H1 (cell line): ENCODE data around the gene SLC37A1. TPM values are rescaled to one million over a fixed set of nuclear protein-coding genes. Genes with fewer than 3 reads are reported as not detected.
A peak's percentile ranks its signal among the peaks of the same experiment; 100 is the strongest.

Source experiments
- CTCF ChIA-PET: fragments of 300-600 bp; sonication (Branson Sonifier 250); formaldehyde crosslinking; loops from one replicate; lab custom pipeline; 2021; ENCODE audit not compliant: partially characterized antibody; lab: Charles Lee
- POLR2A ChIA-PET: fragments of 300-600 bp; sonication (Branson Sonifier 250); formaldehyde crosslinking; loops from one replicate; lab custom pipeline; 2021; ENCODE audit warnings: inconsistent platforms; ENCODE audit not compliant: partially characterized antibody; lab: Charles Lee
- DNase-seq, 2 experiments: peaks; one replicate each; pipeline versions ENCODE4 v3.0.0 to v3.0.0-alpha.2; 2010 to 2022; ENCODE audit warnings: low spot score in 2 of 2, low read depth in 1 of 2, mixed read lengths in 1 of 2
- FAIRE-seq: peaks from 2 replicates; lab custom pipeline; 2011; peaks lifted over from hg19 to GRCh38; lab: Jason Lieb, UNC
- H2AFZ ChIP-seq: 2 replicates; pipeline ENCODE4 v1.8.1; 2012; ENCODE audit warnings: low read length, inconsistent platforms
- H2AK5ac ChIP-seq: 2 replicates; pipeline ENCODE4 v1.6.1; 2013; ENCODE audit warnings: low read depth, low read length
- H2BK120ac ChIP-seq: replicated peaks from 2 replicates; pipeline ENCODE3; 2013; ENCODE audit warnings: low read depth, low read length, inconsistent platforms
- H2BK12ac ChIP-seq: 2 replicates; pipeline ENCODE4 v1.6.1; 2013; ENCODE audit warnings: low read depth, low read length
- H2BK15ac ChIP-seq: 2 replicates; pipeline ENCODE4 v1.6.1; 2013; ENCODE audit warnings: low read length
- H2BK20ac ChIP-seq: 2 replicates; pipeline ENCODE4 v1.6.1; 2013; ENCODE audit warnings: low read length
- H2BK5ac ChIP-seq: 2 replicates; pipeline ENCODE4 v1.6.1; 2013; ENCODE audit warnings: low read depth, low read length
- H3K14ac ChIP-seq: 2 replicates; pipeline ENCODE4 v1.6.1; 2013; ENCODE audit warnings: inconsistent platforms; ENCODE audit not compliant: insufficient read length
- H3K18ac ChIP-seq: 2 replicates; pipeline ENCODE4 v1.6.1; 2013; ENCODE audit warnings: low read length; ENCODE audit errors: extremely low read depth
- H3K23ac ChIP-seq: 2 replicates; pipeline ENCODE4 v1.6.1; 2013; ENCODE audit warnings: inconsistent platforms; ENCODE audit not compliant: insufficient read length
- H3K23me2 ChIP-seq: 2 replicates; pipeline ENCODE4 v1.6.1; 2013; ENCODE audit warnings: low read depth, low read length
- H3K27ac ChIP-seq: 2 replicates; pipeline ENCODE4 v1.6.1; 2011; ENCODE audit warnings: low read depth, low read length, inconsistent platforms
- H3K27me3 ChIP-seq, 4 experiments: replicated peaks in 1 of 4; 1 replicate in 1 of 4; 2 replicates in 3 of 4; pipeline versions ENCODE4 v1.6.1 to v1.8.1; 2011 to 2013; ENCODE audit warnings: low read length in 3 of 4, mild to moderate bottlenecking in 3 of 4, inconsistent platforms in 2 of 4, mixed read lengths in 2 of 4, moderate library complexity in 1 of 4; ENCODE audit not compliant: control insufficient read depth in 3 of 4, insufficient read depth in 3 of 4; ENCODE audit errors: extremely low read depth in 1 of 4
- H3K36me3 ChIP-seq, 4 experiments: 2 replicates each; pipeline versions ENCODE4 v1.6.1 to v1.8.1; 2011 to 2013; ENCODE audit warnings: mild to moderate bottlenecking in 4 of 4, low read length in 3 of 4, moderate library complexity in 2 of 4, control low read depth in 1 of 4, inconsistent platforms in 1 of 4; ENCODE audit not compliant: insufficient read depth in 4 of 4, control insufficient read depth in 2 of 4
- H3K4ac ChIP-seq: replicated peaks from 2 replicates; pipeline ENCODE3; 2013; ENCODE audit warnings: low read length, low read depth, mixed read lengths, inconsistent platforms; ENCODE audit not compliant: insufficient read length
- H3K4me1 ChIP-seq, 4 experiments: replicated peaks in 1 of 4; 1 replicate in 1 of 4; 2 replicates in 3 of 4; pipeline versions ENCODE4 v1.6.1 to v1.8.1; 2011 to 2013; ENCODE audit warnings: low read length in 3 of 4, inconsistent platforms in 2 of 4, mixed read lengths in 1 of 4; ENCODE audit not compliant: insufficient read depth in 4 of 4, control insufficient read depth in 3 of 4
- H3K4me2 ChIP-seq, 2 experiments: 2 replicates each; pipeline versions ENCODE4 v1.6.1 to v1.8.1; 2011 to 2013; ENCODE audit warnings: low read depth in 2 of 2, low read length in 2 of 2, control low read depth in 1 of 2, inconsistent platforms in 1 of 2, mild to moderate bottlenecking in 1 of 2; ENCODE audit not compliant: insufficient read depth in 1 of 2
- H3K4me3 ChIP-seq, 4 experiments: fragments of 200-600, 300-600 bp in 1 of 4; sonication (generic), shearing (Covaris generic), sonication (Bioruptor Twin) in 1 of 4; 2 replicates each; pipeline versions ENCODE4 v1.5.1 to v1.8.1; 2011 to 2016; ENCODE audit warnings: low read length in 4 of 4, low read depth in 3 of 4, control low read depth in 2 of 4, inconsistent platforms in 2 of 4, mild to moderate bottlenecking in 2 of 4, mixed read lengths in 1 of 4, moderate library complexity in 1 of 4; ENCODE audit not compliant: insufficient read depth in 2 of 4; ENCODE audit errors: extremely low read depth in 1 of 4
- H3K56ac ChIP-seq: replicated peaks from 2 replicates; pipeline ENCODE3; 2013; ENCODE audit warnings: low read depth, mild to moderate bottlenecking, mixed read lengths, low read length, inconsistent platforms; ENCODE audit not compliant: insufficient read length
- H3K79me1 ChIP-seq: 2 replicates; pipeline ENCODE4 v1.6.1; 2013; ENCODE audit warnings: low read depth, low read length, control low read depth
- H3K79me2 ChIP-seq, 2 experiments: 2 replicates each; pipeline versions ENCODE4 v1.6.1 to v1.8.1; 2012 to 2013; ENCODE audit warnings: low read length in 2 of 2, mild to moderate bottlenecking in 2 of 2, inconsistent platforms in 1 of 2; ENCODE audit not compliant: insufficient read depth in 2 of 2, control insufficient read depth in 1 of 2
- H3K9ac ChIP-seq, 4 experiments: replicated peaks in 1 of 4; 1 replicate in 1 of 4; 2 replicates in 3 of 4; pipeline versions ENCODE4 v1.6.1 to v1.8.1; 2011 to 2013; ENCODE audit warnings: low read depth in 3 of 4, low read length in 3 of 4, control low read depth in 2 of 4, mild to moderate bottlenecking in 2 of 4, moderate library complexity in 2 of 4, inconsistent platforms in 1 of 4; ENCODE audit errors: extremely low read depth in 1 of 4
- H3K9me3 ChIP-seq, 2 experiments: 2 replicates each; pipeline versions ENCODE4 v1.6.1 to v1.8.1; 2012 to 2013; ENCODE audit warnings: mild to moderate bottlenecking in 2 of 2, moderate library complexity in 2 of 2, control low read depth in 1 of 2, inconsistent platforms in 1 of 2, low read depth in 1 of 2, low read length in 1 of 2, mixed read lengths in 1 of 2; ENCODE audit not compliant: insufficient read depth in 2 of 2
- H4K20me1 ChIP-seq, 2 experiments: replicated peaks in 1 of 2; 2 replicates each; pipeline versions ENCODE3 to v1.8.1; 2011 to 2013; ENCODE audit warnings: inconsistent platforms in 2 of 2, low read length in 2 of 2, mild to moderate bottlenecking in 1 of 2; ENCODE audit not compliant: insufficient read depth in 2 of 2, control insufficient read depth in 1 of 2
- H4K5ac ChIP-seq: 2 replicates; pipeline ENCODE4 v1.6.1; 2013; ENCODE audit warnings: low read length, low read depth, mixed read lengths, inconsistent platforms; ENCODE audit not compliant: insufficient read length
- H4K8ac ChIP-seq: 2 replicates; pipeline ENCODE4 v1.8.0; 2013; ENCODE audit warnings: mild to moderate bottlenecking, moderate library complexity, low read length, inconsistent platforms; ENCODE audit not compliant: insufficient read depth; ENCODE audit errors: extremely low read depth
- H4K91ac ChIP-seq: replicated peaks from 2 replicates; pipeline ENCODE3; 2013; ENCODE audit warnings: low read length, mixed read lengths, inconsistent platforms; ENCODE audit not compliant: insufficient read length
- BRCA1 ChIP-seq: IDR thresholded peaks from 2 replicates; pipeline ENCODE4 v1.6.1; 2012; ENCODE audit warnings: low read depth, low read length, improper control_type of control experiment
- CTCF ChIP-seq, 3 experiments: IDR thresholded peaks; 1 replicate in 2 of 3; 2 replicates in 1 of 3; pipeline versions ENCODE4 v1.5.1 to v1.6.1; 2011; ENCODE audit warnings: low read length in 3 of 3, mild to moderate bottlenecking in 3 of 3, inconsistent platforms in 2 of 3, low read depth in 1 of 3, moderate library complexity in 1 of 3; ENCODE audit not compliant: insufficient read depth in 1 of 3; ENCODE audit errors: control extremely low read depth in 1 of 3
- GTF2F1 ChIP-seq: IDR thresholded peaks from 2 replicates; pipeline ENCODE4 v1.6.1; 2012; ENCODE audit warnings: low read depth, low read length, improper control_type of control experiment, borderline replicate concordance
- RAD21 ChIP-seq, 2 experiments: IDR thresholded peaks in 1 of 2; conservative IDR thresholded peaks in 1 of 2; 2 replicates each; pipeline ENCODE4 v1.6.1; 2011; ENCODE audit warnings: low read depth in 2 of 2, low read length in 2 of 2, improper control_type of control experiment in 1 of 2, inconsistent platforms in 1 of 2, mild to moderate bottlenecking in 1 of 2, moderate library complexity in 1 of 2
- WGBS, 2 experiments: shearing (Covaris generic) in 1 of 2; methylation state at CpG; one replicate each; pipeline versions ENCODE4 v1.1.6 to v1.1.7; 2013 to 2015; ENCODE audit warnings: low lambda C conversion rate in 2 of 2, mixed read lengths in 2 of 2, inconsistent platforms in 1 of 2, low coverage in 1 of 2, missing lambda C conversion rate in 1 of 2; ENCODE audit not compliant: insufficient replicate concordance in 2 of 2, insufficient coverage in 1 of 2, insufficient read length in 1 of 2; ENCODE audit errors: extremely low coverage in 1 of 2, missing lambda C conversion rate in 1 of 2; 5-methylcytosine and 5-hydroxymethylcytosine counted together
- polyA plus RNA-seq, 7 experiments: library from polyadenylated mRNA; depleted of rRNA in 3 of 7; stranded (reverse) in 5 of 7; unstranded in 2 of 7; fragments of >200 nt in 5 of 7; fragments of 200-250 nt in 2 of 7; gene quantifications; 1 replicate in 5 of 7; 2 replicates in 1 of 7; 4 replicates in 1 of 7; pipeline versions ENCODE4 v1.2.1 to v1.2.3, GENCODE V29; 2011 to 2013; ENCODE audit warnings: missing spikeins in 2 of 7, mixed read lengths in 2 of 7
- total RNA-seq: library from RNA; stranded (reverse); fragmentation: NEBNext Ultra II Directional; extraction: Animal tissue kit (Norgen Biotek cat#: 25700); gene quantifications from 2 replicates; pipeline ENCODE4 v1.2.1, GENCODE V29; 2021

SLC37A1 gene
- total and polyA plus RNA-seq, 2 of the 8 experiments (the other 6 are each of a cell fraction or from before 2014, with no cell fraction given) = 15.6 to 30.9 TPM

- Histone ChIP-seq H3K4me1 (peaks cover 0 to 6% (median 5%) of the 10 kb centered on the region in 4 experiments; a peak in 6 of 7 replicates), H3K18ac (no peak overlapping the region), H2AFZ (0 out of 2 replicates have a peak overlapping the region, but pooled peaks have one; percentile 27), H4K5ac (no peak overlapping the region), H2BK12ac (no peak overlapping the region), H3K23me2 (no peaks in the 10 kb centered on the region; the same call in none of the 2 replicates), H3K79me2 (no peaks in the 10 kb centered on the region), H3K23ac (no peak overlapping the region), H3K4ac (no peak overlapping the region), H2BK5ac (no peak overlapping the region), H2BK15ac (no peak overlapping the region), H2BK20ac (no peak overlapping the region), H3K14ac (no peak overlapping the region), H3K36me3 (no peaks in the 10 kb centered on the region), H4K20me1 (no peaks in the 10 kb centered on the region), H2AK5ac (no peak overlapping the region), H3K27me3 (no peaks in the 10 kb centered on the region; a peak in 1 of 7 replicates), H3K4me3 (no peak overlapping the region), H4K8ac (no peak overlapping the region), H3K56ac (no peak overlapping the region), H3K9ac (no peak overlapping the region), H3K27ac (no peak overlapping the region), H3K4me2 (no peak overlapping the region), H3K9me3 (no peaks in the 10 kb centered on the region; a peak in 1 of 4 replicates), H2BK120ac (no peak overlapping the region), H3K79me1 (no peaks in the 10 kb centered on the region), H4K91ac (no peak overlapping the region)
- peak; percentile 28 for FAIRE-seq
- CTCF ChIA-PET = interaction anchor here (0.7 to 2.0 kb wide), 19 partner anchors 11 to 304 kb away, joined by 3 to 19 read pairs (median 4); partner anchors contain the start of gene RSPH1
- TF ChIP-seq GTF2F1 (no peak), CTCF (IDR thresholded peaks at IDR 0.05; ENCODE audit: control extremely low read depth in 1 of 3, insufficient read depth in 1 of 3, low read depth in 1 of 3, low read length in 3 of 3) (peak; percentile 18 to 58 (median 55)), RAD21 (IDR thresholded peaks at IDR 0.05 in 1 of 2, conservative IDR thresholded peaks at IDR 0.05 in 1 of 2; ENCODE audit: low read depth in 2 of 2, low read length in 2 of 2) (peak; percentile 53 to 66), BRCA1 (no peak)
- POLR2A ChIA-PET = interaction anchor here (1.9 kb wide), 1 partner anchor 9 kb away, joined by 4 read pairs; no protein-coding TSS in a partner anchor
- WGBS, 2 experiments = 75% methylated on average over 12 of the region's 12 CpGs; no CpG with 5 or more reads in 1 of the 2 experiments
- DNase-seq = no peak
Measured at GRCh38 chr21:42467140-42467983, 46.3 kb upstream of the SLC37A1 start.
